GM04504 (cell line): ENCODE results near the gene SLC14A1.
A peak's percentile ranks its signal among the peaks of the same experiment; 100 is the strongest.
"Not testable (repeated sequence)": the region's sequence is repeated elsewhere in the genome, so short reads cannot be mapped to it uniquely, and the experiment has no call there.

Experiments used
- DNase-seq: peaks from one replicate; pipeline ENCODE4 v3.0.0-alpha.2; 2012; ENCODE audit warnings: low read depth

The SLC14A1 gene

DNA sequence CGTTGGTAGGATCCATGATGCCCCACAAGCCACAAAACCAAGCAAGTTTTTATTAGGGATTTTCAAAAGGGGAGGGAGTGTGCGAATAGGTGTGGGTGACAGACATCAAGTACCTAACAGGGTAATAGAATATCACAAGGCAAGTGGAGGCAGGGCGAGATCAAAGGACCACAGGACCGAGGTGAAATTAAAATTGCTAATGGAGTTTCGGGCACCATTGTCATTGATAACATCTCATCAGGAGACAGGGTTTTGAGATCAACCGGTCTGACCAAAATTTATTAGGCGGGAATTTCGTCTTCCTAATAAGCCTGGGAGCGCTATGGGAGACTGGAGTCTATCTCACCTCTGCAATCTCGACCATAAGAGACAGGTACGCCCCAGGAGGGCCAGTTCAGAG, 33.7 kb downstream of the SLC14A1 start:
- not testable (repeated sequence) for DNase-seq

DNA sequence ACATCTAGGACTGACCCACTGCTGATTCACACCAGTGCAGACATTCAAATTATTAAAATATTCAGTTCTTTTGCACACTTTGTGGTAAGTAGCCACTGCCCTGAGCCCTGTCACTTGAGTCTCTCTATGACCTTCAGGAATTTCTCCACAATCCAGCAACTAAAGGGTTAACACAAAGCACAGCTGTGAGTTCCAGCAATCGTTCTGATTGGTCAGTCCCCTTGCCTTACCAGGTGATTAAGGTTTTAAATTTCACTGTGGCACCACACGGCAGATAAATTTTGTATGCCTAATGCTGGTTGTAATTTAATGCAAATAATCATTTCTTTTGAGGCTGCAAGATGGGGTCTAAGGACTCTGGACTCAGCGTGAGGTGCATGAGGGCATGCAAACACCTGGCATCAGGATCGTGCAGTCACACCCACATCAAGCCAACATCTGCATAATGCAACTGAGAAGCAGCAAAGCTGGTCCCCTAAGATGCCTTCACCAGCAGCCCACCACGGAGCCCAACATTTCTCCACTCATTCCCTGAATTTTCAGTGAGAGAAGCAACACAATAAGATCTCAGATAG, 36.6 kb downstream of the SLC14A1 start:
- no peak for DNase-seq

DNA sequence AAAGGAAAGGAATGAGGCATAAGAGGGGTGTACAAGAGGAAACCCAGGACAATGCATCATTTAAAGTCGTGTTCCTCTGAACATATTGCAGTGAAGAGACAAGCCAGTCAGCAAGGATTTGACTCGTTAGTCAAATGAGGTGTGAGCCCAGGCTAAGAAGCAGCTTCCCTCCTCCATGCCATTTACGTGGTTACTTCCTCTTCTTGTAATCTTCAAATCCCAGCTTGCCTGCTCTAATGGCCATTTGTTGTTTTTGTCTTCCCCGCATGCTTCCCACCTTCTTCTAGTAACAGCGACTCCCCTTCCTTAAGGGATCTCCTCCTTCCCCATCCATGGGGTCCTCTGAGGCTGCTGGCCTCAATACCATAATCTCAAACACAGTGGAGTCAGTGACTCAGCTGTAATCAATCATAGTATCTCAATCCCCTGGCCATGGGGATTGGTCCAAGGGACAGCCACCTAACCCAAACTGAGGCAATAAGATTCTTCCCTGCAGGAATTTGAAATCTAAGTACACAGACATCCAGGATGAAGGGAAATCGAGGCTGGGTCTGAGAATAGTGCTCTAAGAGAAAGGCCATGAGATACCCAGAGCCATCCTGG, 37.6 kb downstream of the SLC14A1 start:
- DNase-seq, result no peak

DNA sequence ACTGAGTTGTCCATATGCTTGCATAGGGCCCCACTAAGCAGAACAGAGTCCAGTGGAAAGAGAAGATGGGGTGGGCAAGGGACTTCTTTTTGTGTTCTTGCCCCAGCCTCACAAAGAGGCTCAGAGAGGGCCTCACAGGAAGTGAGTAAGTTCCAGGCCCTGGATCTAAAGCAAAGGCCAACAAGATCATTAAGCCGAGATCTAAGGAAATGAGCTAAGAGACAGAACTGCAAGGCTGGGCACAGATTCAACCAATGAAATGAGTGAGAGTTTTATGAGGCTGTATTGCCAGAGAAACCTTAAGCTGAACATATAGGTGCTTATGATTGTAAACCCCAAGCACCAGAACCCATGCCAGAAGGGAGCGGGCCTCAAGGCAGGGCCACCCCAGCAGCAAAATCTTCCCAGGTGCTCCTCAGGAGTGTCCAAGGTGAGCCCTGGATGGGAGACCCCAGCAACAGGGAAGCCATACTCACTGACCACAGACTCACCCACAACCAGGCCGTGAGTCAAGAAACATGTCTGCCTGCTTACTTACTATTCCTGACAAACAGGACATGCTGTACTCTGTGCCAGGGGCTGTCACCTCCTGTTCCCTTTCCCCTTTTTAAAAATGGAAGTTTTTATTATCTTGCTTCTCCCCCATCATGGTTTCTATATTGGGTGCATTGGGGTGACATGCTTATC, 40.2 kb downstream of the SLC14A1 start:
- no peak for DNase-seq

DNA sequence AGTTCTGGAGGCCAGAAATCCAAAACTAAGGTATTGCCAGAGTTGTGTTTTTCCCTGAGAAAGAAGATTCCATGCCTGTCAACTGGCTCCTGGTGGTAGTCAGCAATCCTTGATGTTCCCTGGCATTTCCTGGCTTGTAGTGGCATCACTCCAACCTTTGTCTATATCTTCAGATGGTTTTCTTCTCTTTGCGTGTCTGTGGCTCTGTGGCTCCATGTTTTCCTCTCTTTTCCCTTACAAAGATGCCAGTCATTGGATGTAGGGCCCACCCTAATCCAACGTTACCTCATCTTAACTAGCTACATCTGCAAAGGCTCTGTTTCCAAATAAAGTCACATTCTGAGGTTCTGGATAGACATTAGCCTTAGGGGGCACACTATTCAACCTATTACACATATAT, 41.8 kb downstream of the SLC14A1 start:
- DNase-seq, result no peak

DNA sequence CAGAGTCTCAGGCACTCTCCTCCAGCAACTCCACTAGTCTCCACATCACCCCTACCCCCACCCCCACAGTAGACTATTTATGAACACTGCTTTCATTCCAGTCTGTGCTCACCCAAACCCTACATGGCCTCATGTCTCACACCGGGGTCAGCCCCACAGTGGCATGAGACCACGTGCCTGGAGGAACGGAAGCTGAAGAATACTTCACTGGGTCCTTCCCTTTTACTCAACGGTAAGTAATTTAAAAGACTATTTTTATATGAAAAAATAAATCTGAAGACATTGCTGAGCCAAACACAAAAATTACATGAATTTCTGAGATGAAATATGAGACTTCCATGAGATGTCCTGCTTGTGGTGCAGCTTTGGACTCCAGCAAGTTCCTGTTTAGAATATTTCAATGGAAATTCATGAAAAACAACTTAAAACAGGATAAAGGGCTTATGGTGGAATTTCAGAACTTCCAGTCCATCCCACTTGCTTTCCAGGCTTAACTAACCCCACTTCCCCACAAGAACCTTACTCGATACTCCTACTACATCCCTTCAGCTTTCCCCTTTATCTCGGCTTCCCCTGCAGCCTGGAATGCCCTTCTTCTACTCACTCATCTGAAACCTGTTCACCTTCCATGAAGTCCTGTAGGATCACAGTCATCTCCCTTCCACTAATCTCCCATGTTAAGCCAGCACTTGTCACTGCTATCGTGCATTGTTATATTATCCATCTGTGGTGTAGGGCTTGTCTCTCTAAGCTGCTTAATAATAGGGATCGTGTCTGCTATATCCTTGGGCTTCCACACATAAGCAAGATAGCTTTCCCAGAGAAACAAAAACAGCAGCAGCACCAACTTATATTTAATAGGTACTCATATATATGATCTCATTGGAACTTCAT, 47.9 kb downstream of the SLC14A1 start:
- DNase-seq, result no peak

DNA sequence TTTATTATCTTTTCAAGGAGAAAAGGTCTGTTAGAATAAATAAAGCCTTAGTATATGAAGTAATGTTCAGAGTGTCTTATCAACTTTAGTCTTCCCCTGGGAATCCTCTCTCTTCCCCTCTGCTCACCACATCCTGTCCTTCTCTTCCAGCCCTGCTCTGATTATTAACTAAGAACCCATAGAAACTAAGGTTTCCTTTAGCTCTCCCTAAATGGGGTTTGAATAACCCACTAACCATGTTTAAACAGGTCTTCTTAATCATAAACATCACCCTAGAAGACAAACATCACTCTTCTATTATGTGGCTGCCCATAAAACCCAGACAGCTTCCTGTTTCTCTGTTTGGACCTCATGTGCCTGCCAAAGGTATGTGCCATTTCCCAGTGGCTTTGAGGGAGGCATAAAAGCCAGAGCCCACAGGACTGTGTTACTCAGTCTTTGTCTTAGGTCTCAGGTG, 50.1 kb downstream of the SLC14A1 start:
- DNase-seq, result no peak

DNA sequence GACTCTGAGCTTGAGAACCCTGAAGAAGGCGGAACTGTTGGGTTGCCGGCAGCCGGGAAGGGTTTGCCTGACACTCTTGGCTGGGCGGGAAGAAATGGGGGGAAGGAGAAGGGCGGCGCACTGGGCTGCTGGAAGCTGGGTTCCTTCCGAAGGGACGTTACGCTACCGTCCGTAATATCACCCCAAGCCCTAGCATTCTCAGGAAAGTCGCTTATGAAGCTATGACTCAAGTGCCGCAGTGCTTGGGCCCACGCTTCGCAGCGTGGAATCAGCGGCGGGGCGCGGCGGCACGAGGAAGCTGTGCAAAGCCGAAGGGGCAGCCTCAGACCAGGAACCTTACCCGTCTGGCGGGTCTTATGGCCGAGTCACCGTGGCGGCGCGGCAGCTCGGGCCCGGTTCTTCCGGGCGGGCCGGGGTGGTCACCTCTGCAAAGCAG, 51.3 kb downstream of the SLC14A1 start:
- DNase-seq, result no peak

DNA sequence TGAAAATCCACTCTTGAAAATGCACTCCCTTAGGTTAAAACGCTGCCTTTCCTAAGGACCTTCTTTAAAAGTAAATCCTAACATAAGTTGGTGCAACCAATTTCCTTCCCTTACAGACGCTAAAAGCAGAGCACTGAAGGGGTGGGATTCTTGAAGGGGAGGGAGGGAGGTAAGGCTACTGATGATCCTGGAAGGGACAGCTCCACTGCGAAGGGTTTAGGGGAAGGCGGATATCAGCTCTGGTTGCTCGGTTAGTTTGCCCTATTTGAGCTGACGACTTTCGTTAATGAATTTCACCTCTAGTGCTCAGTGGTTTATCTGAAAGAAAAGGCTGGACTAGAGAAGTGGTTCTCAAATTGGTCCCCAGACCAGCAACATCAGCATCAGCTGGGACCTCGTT, 51.8 kb downstream of the SLC14A1 start:
- no peak for DNase-seq

DNA sequence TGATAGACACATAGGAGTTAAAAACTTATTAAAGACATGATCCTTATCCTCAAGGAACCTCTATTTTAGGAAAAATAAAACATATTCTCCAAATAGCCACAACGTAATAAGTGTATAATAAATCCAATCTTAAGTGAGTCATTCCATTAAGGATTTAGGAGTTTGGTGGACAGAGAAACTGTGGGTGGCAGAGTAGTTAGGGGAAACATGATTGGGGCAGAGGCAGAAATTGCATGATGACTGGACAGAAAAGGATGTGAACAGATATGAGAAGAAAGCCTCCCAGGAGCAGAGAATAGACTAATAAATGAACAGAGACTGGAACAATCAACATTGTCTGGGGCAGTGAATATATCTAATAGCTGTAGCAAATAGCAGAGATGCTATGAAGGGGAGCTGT, 53.4 kb downstream of the SLC14A1 start:
- peak; percentile 65 for DNase-seq

DNA sequence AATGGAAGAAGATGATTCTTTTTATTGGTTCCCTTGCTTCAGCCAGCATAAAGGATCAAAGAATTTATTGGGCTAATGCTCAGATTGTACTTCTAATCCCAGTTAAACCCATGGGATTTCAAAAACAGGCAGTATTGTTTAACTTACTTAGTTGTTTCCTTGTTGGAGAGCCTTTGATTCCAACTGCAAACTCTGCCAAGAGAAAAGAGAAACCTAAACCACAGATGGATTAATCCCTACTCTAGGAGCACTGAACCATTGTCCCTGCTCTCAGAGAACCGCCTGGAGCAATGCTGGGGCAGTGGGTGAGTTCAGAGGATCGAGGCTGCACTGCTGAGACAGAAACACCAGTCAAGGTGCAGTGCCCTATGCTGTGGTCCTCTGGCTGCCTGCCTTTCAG, 56.6 kb downstream of the SLC14A1 start:
- no peak for DNase-seq

DNA sequence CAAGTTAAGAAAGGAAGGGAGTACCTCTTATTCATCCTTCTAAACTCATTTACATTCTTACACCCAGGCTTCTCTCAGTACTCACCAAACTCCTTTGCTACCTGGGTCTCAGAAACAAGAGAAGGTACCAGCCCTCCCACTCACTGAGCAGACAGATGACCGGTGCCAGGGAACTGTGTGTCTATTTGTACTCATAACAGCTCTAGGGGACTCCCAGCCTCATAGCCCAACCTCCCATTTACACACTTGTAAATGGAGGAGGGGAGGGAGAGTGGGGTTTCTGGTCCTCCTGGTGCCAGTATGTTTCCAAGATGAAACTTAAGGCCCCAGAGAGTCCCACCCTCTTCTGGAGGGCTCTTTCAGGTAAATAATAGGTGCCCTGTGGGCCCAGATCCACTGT, 58.7 kb downstream of the SLC14A1 start:
- DNase-seq, result no peak

DNA sequence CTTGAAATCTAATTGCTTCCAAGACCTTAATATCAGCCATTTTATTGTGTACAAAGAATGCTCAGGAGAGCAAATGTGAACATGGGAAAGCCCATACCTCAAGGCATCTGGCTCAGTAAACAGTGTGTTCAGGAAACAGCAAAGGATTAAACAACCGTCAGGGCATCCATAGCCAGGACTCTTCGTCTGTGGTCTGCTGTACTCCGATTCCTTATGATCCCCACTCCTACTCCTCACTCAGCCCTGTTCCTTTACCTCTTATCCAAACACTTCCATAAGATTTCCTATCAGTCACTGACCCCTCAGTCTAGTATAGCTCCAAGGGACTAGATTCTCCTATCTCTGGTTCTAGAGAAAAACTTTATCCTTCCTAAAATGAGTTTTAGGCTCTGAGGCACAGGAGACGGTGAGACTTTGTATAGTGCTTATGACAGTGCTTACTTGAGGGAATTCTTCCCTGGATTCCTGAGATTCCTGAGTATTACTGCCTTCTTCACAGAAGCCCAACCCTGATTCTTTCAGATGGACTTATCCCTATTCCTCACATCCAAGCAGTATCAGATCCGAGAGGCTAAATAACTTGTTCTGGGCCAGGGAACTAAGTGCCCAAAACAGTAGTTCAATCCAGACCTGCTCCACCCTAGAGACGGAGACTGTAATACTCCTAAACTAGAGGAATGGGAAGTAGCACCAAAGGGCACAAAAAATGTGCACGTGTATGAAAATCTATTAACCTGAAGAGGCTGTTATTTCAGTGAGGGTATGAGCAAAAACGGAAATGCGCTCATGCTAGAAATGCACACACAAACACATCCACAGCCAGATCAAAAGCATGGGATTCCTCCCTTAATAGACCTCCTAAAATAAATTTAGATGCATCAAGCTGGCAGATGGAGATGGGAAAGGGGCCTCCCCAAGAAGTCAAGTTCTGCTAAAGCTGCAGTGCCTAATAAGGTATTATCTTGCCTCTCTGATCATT, 59.4 kb downstream of the SLC14A1 start:
- no peak for DNase-seq

DNA sequence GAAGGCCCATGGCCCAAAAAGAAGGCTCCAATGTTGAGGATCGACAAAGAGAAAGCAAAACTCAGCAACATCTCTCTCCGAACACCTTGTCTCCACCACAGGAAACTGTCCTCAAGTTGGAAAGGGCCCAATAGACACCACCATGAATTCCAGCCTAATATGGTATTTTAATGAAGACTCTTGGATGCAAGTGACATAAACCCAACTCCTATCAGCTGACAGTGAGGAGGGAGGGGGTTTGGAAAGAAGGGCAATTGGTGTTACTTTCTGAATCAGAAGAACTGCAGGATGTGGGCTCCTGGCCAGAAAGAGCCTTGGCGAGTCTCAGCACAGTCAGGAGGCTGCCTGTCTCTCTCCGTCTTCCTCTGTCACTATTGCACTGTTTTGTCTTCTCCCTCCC, 61.2 kb downstream of the SLC14A1 start:
- DNase-seq, result no peak

DNA sequence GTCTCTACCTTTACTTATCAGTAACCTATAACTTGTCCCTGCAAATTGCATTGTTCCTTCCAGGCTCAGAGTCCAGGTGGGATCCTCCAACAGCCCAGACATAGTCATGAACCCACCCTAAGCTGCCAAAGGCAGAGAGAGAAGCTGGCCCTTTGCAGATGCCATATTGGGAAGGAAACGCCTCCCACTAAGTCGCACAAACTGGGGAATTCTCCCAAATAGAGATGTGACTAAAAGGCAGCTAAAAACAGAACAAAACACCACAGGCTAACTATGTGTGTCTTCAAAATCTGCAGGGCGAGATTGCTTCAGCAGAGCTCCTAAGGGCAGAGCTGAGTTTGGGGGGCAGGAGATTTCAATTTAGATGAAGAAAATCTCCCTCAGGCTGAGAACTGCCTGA, 63.0 kb downstream of the SLC14A1 start:
- no peak for DNase-seq

DNA sequence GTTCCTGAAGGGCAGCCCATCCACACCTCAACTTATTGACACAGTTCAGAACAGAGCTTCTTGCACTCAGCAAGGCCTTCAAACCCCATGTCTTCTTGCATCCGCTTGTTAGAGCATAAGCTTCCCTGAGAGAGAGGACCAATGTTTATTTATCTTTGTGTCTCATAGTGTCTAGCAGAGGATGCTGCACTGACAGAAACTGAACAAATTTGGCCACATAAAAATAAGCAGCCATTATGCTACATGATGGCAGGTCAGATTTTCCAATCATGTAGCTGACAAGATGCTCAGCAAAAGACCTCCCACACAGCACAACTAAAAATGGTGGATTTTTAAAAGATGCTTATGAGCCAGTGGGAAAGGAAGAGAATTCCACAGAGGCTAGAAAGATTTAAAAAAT, 63.4 kb downstream of the SLC14A1 start:
- no peak for DNase-seq

DNA sequence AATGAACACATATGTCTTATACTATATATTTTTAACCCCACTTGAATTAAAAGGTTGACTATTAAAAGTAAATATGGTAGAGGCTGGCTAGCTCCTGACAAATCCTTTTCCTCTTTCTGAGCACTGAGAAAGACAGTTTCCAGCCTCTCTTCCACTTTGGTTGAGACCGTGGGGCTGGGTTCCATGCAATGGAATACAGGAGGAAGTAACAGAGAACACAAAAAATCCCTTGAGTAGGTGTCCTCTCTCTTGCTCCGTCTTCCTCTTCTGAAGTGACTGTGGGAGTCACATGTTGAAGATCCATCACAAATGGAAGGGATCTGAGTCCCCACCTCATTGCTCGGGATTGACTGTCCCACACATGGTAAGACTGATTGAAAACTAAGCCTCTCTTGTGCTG, 64.9 kb downstream of the SLC14A1 start:
- no peak for DNase-seq

DNA sequence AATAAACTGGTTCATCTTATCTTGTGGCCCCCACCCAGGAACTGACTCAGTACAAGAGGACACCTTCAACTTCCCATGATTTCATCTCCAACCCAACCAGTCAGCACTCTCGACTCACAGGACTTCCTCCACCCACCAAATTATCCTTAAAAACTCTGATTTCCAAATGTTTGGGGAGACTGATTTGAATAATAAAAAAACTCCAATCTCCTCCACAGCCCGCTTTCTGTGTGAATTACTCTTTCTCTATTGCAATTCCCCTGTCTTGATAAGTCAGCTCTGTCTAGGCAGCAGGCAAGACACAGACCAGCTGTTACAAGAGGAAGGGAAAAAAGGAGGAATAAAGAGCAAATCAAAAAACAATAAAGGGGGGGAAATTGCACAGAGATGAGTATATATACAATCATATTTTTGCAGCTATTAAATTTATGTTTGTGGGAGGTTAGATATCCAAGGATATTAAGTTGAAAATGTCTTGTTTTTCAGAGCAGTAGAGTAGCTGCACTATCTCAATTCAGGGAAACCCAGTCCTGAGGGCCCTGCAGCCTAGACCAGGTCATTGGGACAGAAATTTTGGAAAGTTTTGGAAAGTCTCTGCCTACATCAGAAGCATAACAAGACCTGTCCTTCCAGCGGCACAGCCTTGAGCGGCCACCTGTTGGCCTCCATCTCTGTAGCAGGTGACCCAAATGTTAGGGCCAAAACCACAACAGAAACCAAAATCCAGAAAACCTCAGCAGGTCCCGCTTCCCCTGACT, 68.7 kb downstream of the SLC14A1 start:
- no peak for DNase-seq

DNA sequence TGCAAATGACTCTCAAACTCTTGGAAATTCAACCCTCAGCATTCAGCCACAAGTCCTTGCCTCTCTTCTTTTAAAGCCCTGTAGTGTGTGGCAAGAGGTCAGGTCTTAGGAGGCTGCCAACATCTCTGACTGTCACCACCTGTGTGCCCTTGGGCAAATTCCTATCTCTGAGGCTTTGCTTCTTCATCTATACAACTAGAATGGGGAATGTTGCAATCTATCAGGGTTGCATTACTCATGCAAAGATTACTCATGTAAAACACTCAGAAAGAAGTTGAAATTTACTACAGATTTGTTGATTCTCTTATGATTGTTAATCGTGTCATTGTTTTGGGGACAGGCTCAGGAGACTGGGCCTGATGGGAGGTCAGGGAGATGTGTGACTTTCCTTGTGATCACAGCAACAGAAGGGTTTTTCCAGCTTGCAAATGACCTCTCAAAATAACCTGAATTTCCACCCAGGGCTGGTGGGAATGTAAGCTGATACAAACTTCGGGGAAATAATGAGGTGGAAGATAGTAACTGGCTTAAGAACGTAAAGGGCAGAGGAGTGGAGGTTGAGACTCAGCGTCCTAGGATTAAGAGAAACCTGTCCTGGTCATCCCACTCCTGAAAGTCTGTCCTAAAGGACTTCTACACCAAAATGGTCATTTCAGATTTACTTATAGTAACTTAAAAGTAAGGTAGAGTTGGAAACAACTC, 69.4 kb downstream of the SLC14A1 start:
- peak; percentile 83 for DNase-seq

DNA sequence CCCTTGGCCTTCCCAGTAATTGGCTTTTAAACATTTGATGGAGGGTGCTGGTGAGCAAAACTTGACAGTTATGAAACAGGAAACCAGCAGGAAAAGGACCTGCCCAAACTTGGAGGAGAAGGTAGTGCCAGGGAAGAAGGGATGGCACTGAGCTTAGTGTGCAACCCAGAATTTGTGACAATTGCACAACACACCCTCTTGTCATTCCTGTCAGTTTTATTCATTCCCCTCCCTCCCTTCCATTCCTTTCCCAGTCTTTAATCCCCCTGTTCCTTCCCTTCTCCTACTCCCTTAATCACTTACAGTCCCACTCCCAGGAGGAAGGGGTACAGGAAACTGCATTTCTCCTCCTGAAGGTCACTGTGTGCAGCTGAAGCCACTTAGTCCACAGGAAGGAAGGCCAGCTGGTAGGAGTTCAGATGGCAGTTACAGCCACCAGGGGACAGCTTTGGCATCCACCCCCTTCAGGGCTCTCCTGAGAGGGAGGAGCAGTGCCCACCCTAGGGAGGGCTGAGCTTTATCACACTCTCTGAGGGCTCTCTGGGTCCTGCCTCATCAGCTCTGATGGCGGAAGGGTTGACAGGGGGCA, 77.5 kb downstream of the SLC14A1 start:
- no peak for DNase-seq
